Measurements from ENCODE around the gene PTPRT.

The PTPRT gene

GRCh38 chr20:42697962-42698361 lies 491.7 kb downstream of the PTPRT start:
- DNase-seq, result no peak

DNA sequence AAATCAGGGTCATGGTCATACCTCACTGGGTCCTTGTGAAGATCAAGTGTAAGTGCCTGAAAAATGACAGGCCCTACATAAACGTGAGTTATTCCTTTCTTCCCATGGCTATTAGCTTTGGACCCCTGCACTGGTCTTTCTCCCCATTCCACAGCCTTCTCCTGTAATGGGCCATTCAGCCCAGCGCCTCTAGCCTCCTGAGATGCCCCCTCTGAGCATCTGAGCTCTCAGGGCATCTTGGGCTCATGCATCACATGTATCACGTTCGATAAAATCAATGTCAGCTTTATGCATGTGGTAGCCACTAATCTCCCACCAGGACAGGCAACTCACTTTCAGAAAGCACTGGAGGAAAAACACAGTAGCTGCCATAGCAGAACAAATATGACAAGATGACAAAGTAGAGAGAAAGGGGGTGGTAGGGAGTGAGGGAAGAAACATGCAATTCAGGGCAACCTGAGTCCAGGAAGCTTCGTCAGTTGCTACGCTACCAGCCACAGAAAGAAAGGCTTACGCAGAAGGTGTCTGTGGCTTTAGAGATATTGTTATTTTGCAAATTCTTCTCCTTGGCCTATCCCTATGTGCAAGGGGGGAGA lies 498.8 kb downstream of the PTPRT start:
- no peak for DNase-seq

- DNase-seq, result no peak
Observed at GRCh38 chr20:42688576-42688975, 501.1 kb downstream of the PTPRT start.

DNA sequence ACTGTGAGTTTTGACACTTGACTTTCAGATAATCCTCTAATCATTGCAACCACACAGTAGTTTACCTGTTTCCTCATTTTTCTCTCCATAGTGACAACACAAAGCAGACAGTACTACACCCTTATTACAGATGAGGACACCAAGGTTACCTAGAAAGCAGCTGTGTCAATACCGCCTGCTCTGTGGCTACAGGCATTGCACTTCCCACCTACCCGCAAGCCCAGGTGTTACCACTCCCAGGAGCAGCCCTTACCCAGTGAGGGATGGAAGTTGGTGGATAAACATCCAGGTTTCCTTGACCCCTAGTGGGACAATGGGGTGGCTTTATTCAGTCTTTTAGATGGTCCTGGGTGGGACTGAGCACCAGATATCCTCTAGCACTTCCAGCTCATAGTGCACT lies 503.6 kb downstream of the PTPRT start:
- DNase-seq, result no peak

GRCh38 chr20:42678895-42679294 lies 510.8 kb downstream of the PTPRT start:
- no peak for DNase-seq

DNA sequence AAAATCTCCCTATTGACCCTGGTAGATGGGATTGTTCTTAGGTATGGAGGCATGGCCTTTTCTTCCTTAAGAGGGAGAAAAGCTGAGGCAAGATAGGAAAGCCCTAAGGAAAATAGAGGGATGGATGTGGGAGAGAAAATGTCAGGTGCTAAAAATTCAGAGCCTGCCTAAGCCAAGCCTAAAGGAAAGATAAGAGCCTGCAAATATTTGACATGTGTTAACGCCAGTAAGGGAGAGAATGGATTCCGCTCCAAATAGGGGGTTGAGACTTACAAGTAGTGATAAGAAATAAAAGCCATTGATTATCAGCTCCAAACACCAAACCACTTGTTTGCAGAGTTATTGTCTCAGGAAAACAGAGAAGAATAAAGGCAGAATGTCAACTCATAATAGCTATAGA lies 533.6 kb downstream of the PTPRT start:
- no peak for DNase-seq

DNA sequence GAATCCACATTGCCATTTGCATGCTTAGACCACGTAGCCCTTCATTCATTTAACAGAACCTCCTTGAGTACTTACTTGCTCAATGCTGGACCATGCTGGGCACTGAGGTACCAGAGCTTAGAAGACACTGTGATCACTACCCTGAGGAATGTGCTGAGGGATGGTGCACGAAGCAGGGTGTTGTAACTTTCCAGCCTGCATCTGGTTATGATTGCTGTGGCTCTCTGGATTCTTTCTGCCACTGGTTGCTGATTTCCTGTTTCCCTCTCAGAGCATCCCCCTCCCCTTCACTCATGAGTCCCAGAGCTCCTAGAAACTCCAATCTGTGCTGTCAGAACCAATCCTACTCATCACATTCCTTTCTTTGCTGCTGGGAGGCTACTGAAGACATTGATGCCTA lies 537.4 kb downstream of the PTPRT start:
- DNase-seq, result no peak

GRCh38 chr20:42650191-42650746 lies 539.4 kb downstream of the PTPRT start:
- no peak for DNase-seq

DNA sequence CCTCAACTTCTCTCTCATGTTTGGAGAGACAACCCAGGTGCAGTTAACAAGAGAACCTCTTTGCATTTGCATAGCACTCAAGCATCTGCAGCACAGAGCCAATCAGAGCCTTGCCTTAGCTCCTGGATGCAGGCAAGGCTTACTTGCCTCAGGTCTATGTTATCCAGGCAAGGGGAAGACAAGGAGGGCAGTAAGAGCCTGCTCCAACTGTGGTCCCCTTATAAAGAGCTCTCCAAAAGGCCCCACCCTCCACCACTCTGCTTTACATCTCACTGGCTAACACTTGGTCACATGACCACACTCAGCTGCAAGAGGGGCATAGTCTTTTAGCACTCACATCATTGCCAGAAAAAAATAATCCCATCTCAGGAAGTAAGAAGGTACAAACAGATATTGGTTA lies 540.0 kb downstream of the PTPRT start:
- no peak for DNase-seq

GRCh38 chr20:42646250-42646649 lies 543.5 kb downstream of the PTPRT start:
- no peak for DNase-seq

DNA sequence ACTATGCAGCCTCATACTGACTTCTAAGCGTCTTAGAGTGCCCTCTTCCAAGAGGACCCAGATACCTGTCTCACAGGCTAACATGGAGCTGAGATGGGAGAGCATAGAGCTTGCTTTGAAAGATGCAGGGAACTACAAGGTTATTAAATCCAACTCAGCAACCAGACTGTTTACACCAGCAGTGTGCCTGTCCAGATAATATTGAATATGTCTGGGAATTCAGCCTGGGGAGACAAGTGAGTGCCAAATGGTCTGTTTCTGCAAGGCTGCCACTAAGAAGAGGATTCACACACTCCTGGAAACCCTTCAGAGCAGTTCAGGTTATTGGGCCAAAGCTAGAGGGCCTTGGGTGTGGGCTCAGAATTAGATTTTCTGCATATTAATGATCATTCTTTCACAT lies 547.8 kb downstream of the PTPRT start:
- DNase-seq, result no peak

DNA sequence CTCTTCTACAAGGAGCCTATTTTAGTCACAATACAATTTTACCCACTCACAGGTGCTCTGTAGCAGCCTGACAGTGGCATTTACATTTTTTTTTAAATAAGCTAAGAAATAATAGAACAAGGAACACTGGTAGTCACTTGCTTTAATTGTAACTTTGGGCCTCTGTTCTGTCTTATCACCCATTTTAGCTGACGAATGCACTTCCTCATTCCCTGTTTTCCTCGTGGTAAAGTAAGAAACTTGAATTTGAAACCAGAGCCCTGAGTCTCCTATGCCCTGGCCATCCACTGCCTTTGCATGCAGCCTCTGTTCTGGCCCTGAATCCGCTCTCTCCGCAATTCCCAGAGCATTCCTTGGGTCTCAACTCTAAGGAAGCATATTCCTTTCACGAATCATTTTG lies 550.6 kb downstream of the PTPRT start:
- no peak for DNase-seq

- no peak for DNase-seq
Observed at GRCh38 chr20:42635699-42636411, 553.9 kb downstream of the PTPRT start.

GRCh38 chr20:42634156-42634555 lies 555.5 kb downstream of the PTPRT start:
- no peak for DNase-seq

- no peak for DNase-seq
Observed at GRCh38 chr20:42628683-42629082, 561.0 kb downstream of the PTPRT start.

DNA sequence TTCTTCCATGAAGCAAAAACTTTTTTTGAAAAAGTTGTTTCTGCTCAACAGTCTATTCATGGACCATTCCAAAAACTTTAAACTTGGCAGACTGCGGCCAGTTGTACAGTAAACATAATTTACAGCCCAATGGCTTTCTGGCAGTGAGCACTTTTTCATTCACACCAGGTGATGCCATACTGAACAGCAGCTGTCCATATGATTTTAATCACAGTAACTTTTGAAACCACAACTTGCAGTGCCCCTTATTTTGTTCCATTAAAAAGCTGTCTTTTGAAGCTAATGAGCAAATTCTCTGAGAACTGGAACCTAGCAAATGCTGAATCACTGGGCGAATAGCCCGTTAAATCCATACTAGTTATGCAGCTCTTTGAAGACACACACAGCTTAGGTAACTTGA lies 576.6 kb downstream of the PTPRT start:
- DNase-seq, result no peak

GRCh38 chr20:42611889-42612837 lies 577.5 kb downstream of the PTPRT start:
- no peak for DNase-seq

DNA sequence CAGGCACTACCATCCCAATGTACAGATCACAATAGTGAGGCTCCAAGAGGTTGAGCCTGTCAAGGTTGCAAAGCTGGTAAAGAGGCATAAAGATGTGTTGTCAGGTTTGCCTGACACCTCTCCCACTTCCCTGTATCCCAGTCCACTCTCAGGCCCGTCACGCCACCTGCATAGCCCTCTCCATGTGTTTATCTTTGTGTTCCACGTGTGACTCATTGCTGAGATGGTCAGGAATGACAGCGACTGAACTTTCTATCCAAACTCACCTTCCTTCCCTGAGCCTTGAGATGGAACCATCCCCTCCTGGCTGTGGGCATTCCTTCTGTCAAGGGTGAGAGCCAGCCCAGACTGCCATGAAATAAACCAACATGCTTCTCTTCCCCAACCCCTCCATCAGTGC lies 578.3 kb downstream of the PTPRT start:
- DNase-seq, result no peak

- no peak for DNase-seq
Observed at GRCh38 chr20:42610070-42610469, 579.6 kb downstream of the PTPRT start.

DNA sequence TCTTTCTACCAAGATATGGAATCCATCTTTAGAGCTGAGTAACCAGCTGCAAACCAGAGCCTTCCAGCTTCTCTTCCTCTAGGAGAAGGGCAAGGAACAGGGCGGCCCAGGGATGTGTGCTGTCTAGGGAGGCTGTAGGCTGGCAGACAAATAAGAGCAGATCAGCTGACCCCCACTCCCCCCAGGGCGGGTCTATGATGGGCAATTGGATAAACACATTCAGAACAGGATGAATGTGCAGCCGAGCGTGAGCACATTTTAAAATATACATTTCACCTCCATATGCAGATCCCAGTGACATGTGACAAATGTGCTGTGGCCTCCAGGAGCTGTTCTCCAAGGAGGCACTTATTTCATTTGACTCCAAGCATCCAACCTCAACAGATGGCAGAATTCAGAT lies 580.1 kb downstream of the PTPRT start:
- no peak for DNase-seq

DNA sequence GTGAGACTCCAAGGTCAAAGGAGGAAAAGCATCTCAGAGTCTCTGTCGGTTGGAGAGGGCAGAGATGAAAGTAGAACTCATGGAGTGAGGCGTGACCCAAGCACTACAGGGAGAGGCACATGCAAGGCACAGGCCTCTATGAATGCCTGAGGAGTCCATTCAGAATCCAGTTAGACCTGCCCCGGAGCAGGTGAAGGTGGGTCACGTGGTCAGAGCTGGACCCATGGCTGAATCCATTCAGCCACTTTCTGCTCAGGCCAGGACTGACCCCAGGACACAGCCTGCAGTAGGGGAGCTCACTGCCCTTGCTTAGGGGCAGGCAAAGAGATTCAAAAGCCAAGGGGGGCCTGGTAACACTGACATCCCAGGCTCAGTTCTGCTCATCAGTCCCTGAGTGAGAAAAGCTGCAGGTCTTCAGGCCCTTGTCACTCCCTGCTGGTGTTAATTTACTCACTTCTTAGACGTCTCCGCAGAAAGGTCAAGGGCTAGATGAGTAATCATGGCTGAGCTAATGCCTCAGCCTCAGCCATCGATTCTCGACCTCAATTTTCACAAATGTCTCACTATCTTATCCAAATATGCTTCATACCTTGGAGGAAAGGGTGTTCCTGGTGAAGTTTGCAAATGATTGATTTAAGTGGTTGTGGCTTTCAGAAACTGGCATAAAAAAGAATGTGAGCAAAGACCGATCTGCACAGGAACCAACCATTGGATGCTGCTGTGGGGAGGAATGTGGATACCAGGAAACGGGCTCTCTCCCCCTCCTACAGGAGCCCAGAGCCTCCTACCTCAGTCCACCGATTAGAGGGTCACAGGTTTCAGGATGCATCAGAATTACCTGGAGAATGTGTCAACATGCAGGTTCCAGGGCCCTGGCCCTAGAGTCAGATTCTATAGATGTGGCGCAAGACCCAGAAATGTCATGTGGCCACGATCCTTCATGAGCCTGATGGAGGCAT lies 584.4 kb downstream of the PTPRT start:
- no peak for DNase-seq

GRCh38 chr20:42603655-42604054 lies 586.1 kb downstream of the PTPRT start:
- no peak for DNase-seq
